VCaP (cell line): ENCODE measurements around the gene TSPAN16.

Source experiments
- H3K27ac ChIP-seq: fragments of 450-650 bp; 2 replicates; pipeline ENCODE4 v1.5.1; 2017
- CTCF ChIP-seq: fragments of 450-650 bp; conservative IDR thresholded peaks from 2 replicates; pipeline ENCODE4 v1.5.1; 2017; ENCODE audit warnings: mild to moderate bottlenecking, moderate library complexity

TSPAN16 gene

DNA sequence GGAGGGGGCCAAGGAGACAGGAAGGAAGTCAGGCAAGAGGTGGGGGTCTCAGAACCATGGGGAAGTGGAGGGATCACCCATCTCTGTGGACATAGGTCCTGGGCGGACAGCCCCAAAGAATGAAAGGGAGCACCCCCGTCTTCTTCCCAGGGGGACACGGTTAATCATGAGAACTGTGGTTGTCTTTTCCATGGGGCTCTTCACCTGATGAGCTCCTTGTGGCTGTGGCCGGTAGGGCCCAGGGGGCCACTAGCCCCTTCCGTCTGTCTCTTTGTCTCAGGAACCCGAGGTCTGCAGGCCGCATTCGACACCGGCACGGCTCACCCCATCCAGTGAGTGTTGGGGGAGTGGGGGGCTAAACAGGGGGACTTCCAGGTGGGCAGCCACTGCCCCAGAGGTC, 67.9 kb downstream of the TSPAN16 start:
- no peak for TF ChIP-seq CTCF

DNA sequence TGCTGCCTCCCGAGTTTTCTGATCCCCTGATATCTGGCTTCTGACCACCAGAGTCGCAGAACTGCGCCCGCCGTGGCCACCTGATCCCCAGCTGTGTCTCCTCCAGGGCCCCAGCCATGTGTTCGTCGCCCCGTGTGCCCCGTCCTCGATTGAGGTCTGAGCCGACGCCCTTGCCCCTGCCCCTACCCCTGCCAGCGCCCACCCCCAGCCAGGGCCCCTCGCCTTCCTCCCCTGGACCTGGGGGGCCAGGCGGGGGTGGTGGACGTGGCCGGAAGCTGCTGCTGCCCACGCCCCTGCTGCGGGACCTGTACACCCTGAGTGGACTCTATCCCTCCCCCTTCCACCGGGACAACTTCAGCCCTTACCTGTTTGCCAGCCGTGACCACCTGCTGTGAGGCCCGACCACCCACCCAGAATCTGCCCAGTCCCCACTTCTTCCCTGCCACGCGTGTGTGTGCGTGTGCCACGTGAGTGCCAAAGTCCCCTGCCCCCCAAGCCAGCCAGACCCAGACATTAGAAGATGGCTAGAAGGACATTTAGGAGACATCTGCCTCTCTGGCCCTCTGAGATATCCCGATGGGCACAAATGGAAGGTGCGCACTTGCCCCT, 68.4 kb downstream of the TSPAN16 start:
- no peak overlapping the region for H3K27ac ChIP-seq
- TF ChIP-seq CTCF, result no peak

More for the DNA sequence above, 67.9 kb downstream of the TSPAN16 start:
- H3K27ac ChIP-seq, result no peak overlapping the region

DNA sequence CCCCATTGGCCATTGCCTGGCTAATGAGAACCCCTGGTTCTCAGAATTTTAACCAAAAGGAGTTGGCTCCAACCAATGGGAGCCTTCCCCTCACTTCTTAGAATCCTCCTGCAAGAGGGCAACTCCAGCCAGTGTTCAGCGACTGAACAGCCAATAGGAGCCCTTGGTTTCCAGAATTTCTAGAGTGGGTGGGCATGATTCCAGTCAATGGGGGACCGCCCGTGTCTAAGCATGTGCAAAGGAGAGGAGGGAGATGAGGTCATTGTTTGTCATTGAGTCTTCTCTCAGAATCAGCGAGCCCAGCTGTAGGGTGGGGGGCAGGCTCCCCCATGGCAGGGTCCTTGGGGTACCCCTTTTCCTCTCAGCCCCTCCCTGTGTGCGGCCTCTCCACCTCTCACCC, 69.0 kb downstream of the TSPAN16 start:
- no peak for TF ChIP-seq CTCF
- H3K27ac ChIP-seq, result no peak overlapping the region
